Spleen (tissue), 11 donors: ENCODE data around the gene MARCHF7. TPM values are rescaled to one million over a fixed set of nuclear protein-coding genes. Genes with fewer than 3 reads are reported as not detected.

Source experiments
- DNase-seq: peaks from one replicate; pipeline ENCODE4 v3.0.0-alpha.2; 2020
- H3K27ac ChIP-seq, 8 donors: fragments of 200-600 bp; sonication (generic) in 7 of 8; 1 replicate in 4 of 8; 2 replicates in 4 of 8; pipeline versions ENCODE4 v1.5.0 to v1.8.0; 2016 to 2021; ENCODE audit warnings: inconsistent platforms in 4 of 8, mild to moderate bottlenecking in 4 of 8, moderate library complexity in 1 of 8
- H3K27me3 ChIP-seq, 7 donors: fragments of 200-600 bp; sonication (generic) in 6 of 7; replicated peaks in 1 of 7; 1 replicate in 4 of 7; 2 replicates in 3 of 7; pipeline versions ENCODE4 v1.5.0 to v1.8.0; 2016 to 2021; ENCODE audit warnings: inconsistent platforms in 3 of 7, mild to moderate bottlenecking in 1 of 7
- H3K36me3 ChIP-seq, 6 donors: fragments of 200-600 bp; sonication (generic) in 5 of 6; 1 replicate in 4 of 6; 2 replicates in 2 of 6; pipeline versions ENCODE4 v1.5.0 to v1.8.0; 2016 to 2021; ENCODE audit warnings: inconsistent platforms in 2 of 6
- H3K4me1 ChIP-seq, 6 donors: fragments of 200-600 bp; sonication (generic) in 5 of 6; 1 replicate in 3 of 6; 2 replicates in 3 of 6; pipeline versions ENCODE4 v1.5.0 to v1.8.0; 2016 to 2021; ENCODE audit warnings: inconsistent platforms in 3 of 6
- H3K4me3 ChIP-seq, 8 donors: fragments of 200-600 bp; sonication (generic) in 7 of 8; 1 replicate in 4 of 8; 2 replicates in 4 of 8; pipeline versions ENCODE4 v1.5.0 to v1.8.0; 2016 to 2021; ENCODE audit warnings: inconsistent platforms in 4 of 8, mild to moderate bottlenecking in 4 of 8, moderate library complexity in 2 of 8
- H3K9me3 ChIP-seq, 8 donors: fragments of 200-600 bp; sonication (generic) in 7 of 8; 1 replicate in 4 of 8; 2 replicates in 4 of 8; pipeline versions ENCODE4 v1.5.0 to v1.8.0; 2016 to 2021; ENCODE audit warnings: inconsistent platforms in 4 of 8
- POLR2A ChIP-seq, 3 donors: fragments of 450-650 bp; IDR thresholded peaks; one replicate each; pipeline ENCODE4 v1.5.1; 2017; ENCODE audit warnings: antibody characterized with exemption in 3 of 3, mild to moderate bottlenecking in 1 of 3
- POLR2AphosphoS5 ChIP-seq, 3 donors: sonication (generic); formaldehyde crosslinking; IDR thresholded peaks; one replicate each; pipeline ENCODE4 v1.5.1; 2017; ENCODE audit warnings: antibody characterized with exemption in 3 of 3
- WGBS, 5 donors: extraction: QIAGEN DNeasy Blood & Tissue Kit in 3 of 5; methylation state at CpG; one replicate each; pipeline versions ENCODE4 v1.1.5 to v1.1.7; 2013 to 2018; 5-methylcytosine and 5-hydroxymethylcytosine counted together
- intact Hi-C: fragments of 100-400 bp; cut with DNase I; formaldehyde crosslinking; loops from one replicate; pipeline ENCODE4 v1.15.0; 2023; ENCODE audit warnings: low total_unique reads
- polyA plus RNA-seq, 3 donors: library from polyadenylated mRNA; stranded (reverse); fragments of 200-250 nt; gene quantifications; one replicate each; pipeline ENCODE4 v1.2.1, GENCODE V29; 2013
- total RNA-seq, 7 donors: library from RNA; depleted of rRNA in 3 of 7; stranded (reverse); fragments of >200 nt in 3 of 7; fragmentation: NEBNext Ultra II Directional in 4 of 7; extraction: Animal tissue kit (Norgen Biotek cat#: 25700) in 4 of 7; gene quantifications; one replicate each; pipeline versions ENCODE4 v1.1.0 to v1.2.1, GENCODE V29; 2016 to 2021
- TF ChIP-seq, protein P1 (sequence below), 11 experiments: fragments of 200-600 bp in 7 of 11; fragments of 450-650 bp in 4 of 11; sonication (generic) in 4 of 11; IDR thresholded peaks in 8 of 11; conservative IDR thresholded peaks in 3 of 11; 1 replicate in 7 of 11; 2 replicates in 4 of 11; pipeline versions ENCODE4 v1.4.0 to v1.8.0; 2016 to 2021; ENCODE audit warnings: antibody characterized with exemption in 11 of 11, inconsistent platforms in 4 of 11, mild to moderate bottlenecking in 1 of 11
- donor health status: healthy with polysubstance abuse.
- donor health status: DM: no; HTN: no; CAD: no; lungs with moderate emphysema.
- donor health status: DM: no; HTN: no; CAD: no.
- donor health status: Bipolar disorder and iron deficiency.
- donor health status: healthy.
- donor health status: DM: no; HTN: no; CAD: no.
- donor health status: DM: yes; HTN: yes; CAD: no.

The MARCHF7 gene
- total and polyA plus RNA-seq, 10 donors = 27.7 to 146 (median 98.5) TPM

- 94 to 100% (median 97%) methylated on average over 1 of the region's 1 CpG for WGBS, 5 donors
- TF ChIP-seq, protein P1, sequence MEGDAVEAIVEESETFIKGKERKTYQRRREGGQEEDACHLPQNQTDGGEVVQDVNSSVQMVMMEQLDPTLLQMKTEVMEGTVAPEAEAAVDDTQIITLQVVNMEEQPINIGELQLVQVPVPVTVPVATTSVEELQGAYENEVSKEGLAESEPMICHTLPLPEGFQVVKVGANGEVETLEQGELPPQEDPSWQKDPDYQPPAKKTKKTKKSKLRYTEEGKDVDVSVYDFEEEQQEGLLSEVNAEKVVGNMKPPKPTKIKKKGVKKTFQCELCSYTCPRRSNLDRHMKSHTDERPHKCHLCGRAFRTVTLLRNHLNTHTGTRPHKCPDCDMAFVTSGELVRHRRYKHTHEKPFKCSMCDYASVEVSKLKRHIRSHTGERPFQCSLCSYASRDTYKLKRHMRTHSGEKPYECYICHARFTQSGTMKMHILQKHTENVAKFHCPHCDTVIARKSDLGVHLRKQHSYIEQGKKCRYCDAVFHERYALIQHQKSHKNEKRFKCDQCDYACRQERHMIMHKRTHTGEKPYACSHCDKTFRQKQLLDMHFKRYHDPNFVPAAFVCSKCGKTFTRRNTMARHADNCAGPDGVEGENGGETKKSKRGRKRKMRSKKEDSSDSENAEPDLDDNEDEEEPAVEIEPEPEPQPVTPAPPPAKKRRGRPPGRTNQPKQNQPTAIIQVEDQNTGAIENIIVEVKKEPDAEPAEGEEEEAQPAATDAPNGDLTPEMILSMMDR (IDR thresholded peaks at IDR 0.05 in 8 of 11, conservative IDR thresholded peaks at IDR 0.05 in 3 of 11) = no peak
- TF ChIP-seq POLR2A (IDR thresholded peaks at IDR 0.05) (no peak), POLR2AphosphoS5 (IDR thresholded peaks at IDR 0.05) (no peak)
- Histone ChIP-seq H3K36me3 (peaks cover 0 to 99% (median 58%) of the 10 kb centered on the region in 6 donors), H3K4me3 (no peak overlapping the region), H3K4me1 (peaks cover 0 to 94% (median 14%) of the 10 kb centered on the region in 6 donors), H3K27me3 (no peaks in the 10 kb centered on the region), H3K27ac (peak overlapping the region in 1 of 8 donors; percentile 29), H3K9me3 (no peaks in the 10 kb centered on the region)
- intact Hi-C loops = no loop called here
- DNase-seq = no peak
Measured at GRCh38 chr2:159735648-159736047, 23.3 kb downstream of the MARCHF7 start.

DNA sequence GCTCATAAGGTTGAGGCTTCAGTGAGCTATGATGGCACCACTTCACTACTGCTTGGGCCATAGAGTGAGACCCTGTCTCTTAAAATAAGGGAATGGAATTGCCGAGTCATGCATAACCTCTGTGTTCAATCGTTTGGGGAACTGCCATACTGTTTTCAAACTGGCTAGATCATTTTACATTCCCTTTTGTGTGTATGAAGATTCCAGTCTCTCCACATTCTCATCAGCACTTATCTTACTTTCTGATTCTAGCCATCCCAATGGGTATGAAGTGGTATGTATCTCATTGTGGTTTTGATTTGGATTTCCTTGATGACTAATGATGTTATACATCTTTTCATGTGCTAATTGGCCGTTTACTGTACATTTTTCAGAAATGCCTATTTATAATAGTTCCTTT is 23.7 kb downstream of the MARCHF7 start:
- H3K4me1 ChIP-seq = peaks cover 0 to 94% (median 16%) of the 10 kb centered on the region in 6 donors
- no peaks in the 10 kb centered on the region for H3K27me3 ChIP-seq
- DNase-seq = no peak
- H3K4me3 ChIP-seq = no peak overlapping the region
- H3K27ac ChIP-seq = peak overlapping the region in 1 of 8 donors; percentile 29
- peaks cover 0 to 99% (median 56%) of the 10 kb centered on the region in 6 donors for H3K36me3 ChIP-seq
- no peak for TF ChIP-seq POLR2AphosphoS5 (IDR thresholded peaks at IDR 0.05)
- TF ChIP-seq, protein P1 (IDR thresholded peaks at IDR 0.05 in 8 of 11, conservative IDR thresholded peaks at IDR 0.05 in 3 of 11) = no peak
- TF ChIP-seq POLR2A (IDR thresholded peaks at IDR 0.05) = no peak
- no peaks in the 10 kb centered on the region for H3K9me3 ChIP-seq
- 69 to 78% (median 70%) methylated on average over 3 of the region's 3 CpGs for WGBS, 5 donors
- intact Hi-C loops = no loop called here

DNA sequence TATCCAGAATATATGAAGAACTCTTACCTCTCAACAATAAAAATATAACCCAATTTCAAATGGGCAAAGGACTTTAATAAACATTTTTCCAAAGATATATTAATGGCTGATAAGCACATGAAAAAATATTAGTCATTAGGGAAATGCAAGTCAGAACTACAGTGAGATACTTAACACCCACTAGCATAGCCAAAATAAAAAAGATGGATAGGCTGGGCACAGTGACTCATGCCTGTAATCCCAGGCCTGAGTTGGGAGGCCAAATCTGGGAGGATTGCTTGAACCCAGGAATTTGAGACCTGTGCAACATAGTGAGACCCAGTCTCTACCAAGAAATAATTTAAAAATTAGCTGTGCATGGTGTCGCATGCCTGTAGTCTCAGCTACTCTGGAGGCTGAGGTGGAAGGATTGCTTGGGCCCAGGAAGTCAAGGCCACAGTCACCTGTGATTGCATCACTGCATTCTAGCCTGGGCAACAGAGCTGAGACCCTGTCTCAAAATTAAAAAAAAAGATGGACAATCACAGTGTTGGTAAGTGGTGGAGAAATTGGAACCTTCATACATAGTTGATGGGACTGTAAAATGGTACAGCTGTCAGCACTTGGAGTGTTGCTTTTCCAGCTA is 25.1 kb downstream of the MARCHF7 start:
- H3K27ac ChIP-seq = peak overlapping the region in 1 of 8 donors; percentile 25
- no peaks in the 10 kb centered on the region for H3K27me3 ChIP-seq
- DNase-seq = no peak
- H3K36me3 ChIP-seq = peaks cover 0 to 98% (median 50%) of the 10 kb centered on the region in 6 donors
- 89 to 100% (median 97%) methylated on average over 1 of the region's 1 CpG for WGBS, 5 donors
- no peak overlapping the region for H3K4me3 ChIP-seq
- intact Hi-C loops = no loop called here
- TF ChIP-seq POLR2A (IDR thresholded peaks at IDR 0.05) = no peak
- TF ChIP-seq, protein P1 (IDR thresholded peaks at IDR 0.05 in 8 of 11, conservative IDR thresholded peaks at IDR 0.05 in 3 of 11) = no peak
- no peak for TF ChIP-seq POLR2AphosphoS5 (IDR thresholded peaks at IDR 0.05)
- H3K4me1 ChIP-seq = peaks cover 0 to 90% (median 19%) of the 10 kb centered on the region in 6 donors
- no peaks in the 10 kb centered on the region for H3K9me3 ChIP-seq

DNA sequence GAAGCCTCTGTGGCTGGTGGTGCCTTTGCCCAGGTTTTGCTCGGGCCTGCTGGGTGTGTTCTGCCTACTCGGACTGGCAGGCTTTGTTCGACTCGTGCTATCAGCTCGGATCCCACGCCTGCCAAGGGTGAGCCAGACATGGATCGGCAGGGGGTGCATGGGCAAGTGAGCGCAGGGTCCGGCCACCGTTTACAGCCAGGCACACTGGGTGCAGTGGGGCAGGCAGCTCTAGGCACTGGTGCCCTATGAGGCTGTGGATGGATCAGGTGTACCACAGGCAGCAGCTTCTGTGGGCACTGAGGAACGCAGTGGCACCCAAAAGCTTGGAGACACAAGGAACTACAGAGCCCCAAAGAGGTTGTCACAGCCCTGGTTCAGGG is 25.6 kb downstream of the MARCHF7 start:
- WGBS, 5 donors = 92 to 98% (median 97%) methylated on average over 8 to 11 of the region's 11 CpGs
- intact Hi-C loops = no loop called here
- Histone ChIP-seq H3K36me3 (peaks cover 0 to 98% (median 53%) of the 10 kb centered on the region in 6 donors), H3K9me3 (no peaks in the 10 kb centered on the region), H3K27ac (peak overlapping the region in 2 of 8 donors; percentile 14 to 25), H3K4me1 (peaks cover 0 to 85% (median 19%) of the 10 kb centered on the region in 6 donors), H3K27me3 (no peaks in the 10 kb centered on the region), H3K4me3 (no peak overlapping the region)
- no peak for DNase-seq
- TF ChIP-seq POLR2A (IDR thresholded peaks at IDR 0.05) (no peak), POLR2AphosphoS5 (IDR thresholded peaks at IDR 0.05) (peak in 2 of 3 donors; percentile 50 to 81)
- TF ChIP-seq, protein P1 (IDR thresholded peaks at IDR 0.05 in 8 of 11, conservative IDR thresholded peaks at IDR 0.05 in 3 of 11) = no peak
